GM21786 (cell line): Measurements from ENCODE around the gene PAK5.

ENCODE experiments used
- ATAC-seq: cut with Tn5 transposase; IDR thresholded peaks from one replicate; pipeline ENCODE4 v1.9.1; 2021; ENCODE audit not compliant: unreplicated experiment

PAK5 gene

GRCh38 chr20:9581509-9581908, 257.4 kb downstream of the PAK5 start:
- no peak for ATAC-seq

DNA sequence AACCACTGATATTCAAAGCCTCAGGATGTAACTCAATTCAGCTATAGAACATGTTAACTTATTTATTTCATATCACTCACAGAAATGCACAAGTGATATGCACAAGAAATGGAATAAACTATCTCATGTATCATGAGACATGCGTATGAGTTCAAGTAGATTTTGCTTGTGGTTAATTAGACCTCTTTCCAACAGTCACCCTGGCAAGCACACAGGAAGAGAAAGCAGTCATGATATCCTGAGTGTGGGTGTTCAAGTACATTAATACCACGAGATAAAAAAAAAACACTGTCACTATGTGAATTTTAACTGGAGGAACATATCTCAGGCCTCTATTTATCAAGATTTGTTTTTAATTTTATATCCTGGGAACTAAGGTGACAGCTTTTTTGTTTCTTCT, 260.3 kb downstream of the PAK5 start:
- ATAC-seq, result no peak

- ATAC-seq, result no peak
These were observed 261.5 kb downstream of the PAK5 start for GRCh38 chr20:9577397-9577796.

DNA sequence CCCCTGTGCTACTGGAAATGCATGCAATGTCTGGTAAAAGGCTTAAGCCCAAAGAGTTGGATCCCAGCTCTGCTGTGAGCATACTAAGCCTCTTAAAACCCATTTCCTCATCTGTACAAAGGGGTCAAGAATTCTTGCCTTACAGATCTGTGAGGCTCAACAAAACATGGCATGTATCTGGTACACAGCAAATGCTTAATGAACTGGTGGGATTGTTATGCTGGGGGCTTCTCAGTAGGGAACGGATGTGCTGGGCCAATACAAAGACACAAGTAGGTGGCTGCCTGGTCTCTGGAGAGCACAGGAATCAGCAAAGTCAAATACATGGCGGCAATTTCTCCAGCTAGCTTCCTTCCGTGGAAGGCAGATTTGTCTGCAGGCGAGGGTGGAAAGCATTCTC, 262.2 kb downstream of the PAK5 start:
- no peak for ATAC-seq

DNA sequence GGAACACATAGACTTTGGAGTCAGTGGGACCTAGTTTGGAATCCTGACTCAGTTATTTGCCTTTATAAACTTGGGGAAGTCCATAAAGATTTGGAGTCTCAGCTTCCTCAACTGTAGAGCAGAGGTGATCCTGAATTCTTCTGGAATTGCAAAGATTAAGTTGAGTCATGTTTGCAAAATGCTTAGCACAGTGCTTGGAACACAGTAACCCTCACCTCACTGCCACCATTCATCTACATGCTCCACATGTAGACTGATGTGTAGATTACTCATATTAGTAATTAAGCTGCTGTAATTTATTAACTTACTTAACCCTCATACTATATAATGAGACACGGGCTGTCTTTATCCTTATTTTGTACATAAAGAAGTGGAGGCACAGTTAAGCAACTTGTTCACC, 263.0 kb downstream of the PAK5 start:
- ATAC-seq, result no peak

DNA sequence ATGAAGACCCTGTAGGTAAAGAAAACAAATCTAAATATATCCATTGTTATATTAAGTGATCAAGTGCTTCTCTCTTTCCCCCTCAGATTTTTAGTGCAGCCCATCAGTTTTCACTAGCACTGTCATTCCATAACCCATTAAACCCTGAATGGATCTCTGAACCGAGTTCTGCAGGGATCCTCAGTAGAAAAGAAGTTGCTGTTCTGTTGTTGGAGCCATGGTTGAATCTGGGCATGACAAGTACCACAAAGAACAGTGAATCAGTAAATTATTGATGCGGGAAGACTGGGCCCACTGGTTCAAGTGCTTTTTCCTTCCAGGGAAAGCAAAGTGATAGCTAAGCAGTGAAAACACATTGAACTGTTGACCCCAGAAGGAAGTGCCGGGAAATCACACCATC, 264.1 kb downstream of the PAK5 start:
- ATAC-seq, result no peak

DNA sequence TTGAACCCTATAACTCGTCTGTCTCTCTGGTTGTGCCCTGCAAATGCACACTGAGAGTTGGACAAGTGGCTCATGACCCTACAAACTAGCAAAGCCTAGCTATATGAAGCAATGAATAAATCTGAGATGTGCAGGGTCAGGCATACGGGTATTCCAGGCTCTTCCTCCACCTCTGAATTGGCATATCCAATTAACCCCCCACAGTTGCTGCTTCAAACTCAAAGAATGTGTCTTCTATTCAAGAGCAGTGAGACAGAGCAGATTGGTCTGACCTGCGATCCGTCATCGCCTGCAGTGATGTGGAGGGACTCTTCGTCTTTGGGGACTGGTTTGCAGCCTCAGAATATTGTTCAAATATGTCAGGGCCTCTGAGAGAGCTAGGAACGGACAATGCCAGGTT, 264.7 kb downstream of the PAK5 start:
- no peak for ATAC-seq

- no peak for ATAC-seq
These were observed 265.3 kb downstream of the PAK5 start for GRCh38 chr20:9573335-9574151.

GRCh38 chr20:9572670-9573069, 266.2 kb downstream of the PAK5 start:
- ATAC-seq, result no peak

DNA sequence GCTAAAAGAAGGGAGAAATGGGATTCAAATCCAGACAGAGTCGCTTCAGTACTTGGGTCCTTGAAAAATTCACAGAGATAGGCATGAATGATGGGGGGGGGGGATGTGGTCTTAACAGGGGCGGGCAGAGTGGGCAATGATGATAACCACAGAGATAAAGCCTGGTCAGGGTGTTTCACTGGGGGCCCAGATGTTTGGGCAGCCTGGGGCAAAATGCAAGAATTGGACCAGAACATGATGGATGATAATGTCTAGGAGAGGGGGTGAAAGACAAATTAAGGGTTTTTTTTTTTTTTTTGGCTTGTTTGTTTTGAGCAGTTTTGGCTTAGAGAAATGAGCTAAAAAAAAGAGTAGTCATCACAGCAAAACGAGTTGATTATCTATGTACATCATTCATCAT, 267.1 kb downstream of the PAK5 start:
- no peak for ATAC-seq

GRCh38 chr20:9570612-9571011, 268.3 kb downstream of the PAK5 start:
- ATAC-seq, result no peak

- no peak for ATAC-seq
These were observed 271.9 kb downstream of the PAK5 start for GRCh38 chr20:9566977-9567376.

DNA sequence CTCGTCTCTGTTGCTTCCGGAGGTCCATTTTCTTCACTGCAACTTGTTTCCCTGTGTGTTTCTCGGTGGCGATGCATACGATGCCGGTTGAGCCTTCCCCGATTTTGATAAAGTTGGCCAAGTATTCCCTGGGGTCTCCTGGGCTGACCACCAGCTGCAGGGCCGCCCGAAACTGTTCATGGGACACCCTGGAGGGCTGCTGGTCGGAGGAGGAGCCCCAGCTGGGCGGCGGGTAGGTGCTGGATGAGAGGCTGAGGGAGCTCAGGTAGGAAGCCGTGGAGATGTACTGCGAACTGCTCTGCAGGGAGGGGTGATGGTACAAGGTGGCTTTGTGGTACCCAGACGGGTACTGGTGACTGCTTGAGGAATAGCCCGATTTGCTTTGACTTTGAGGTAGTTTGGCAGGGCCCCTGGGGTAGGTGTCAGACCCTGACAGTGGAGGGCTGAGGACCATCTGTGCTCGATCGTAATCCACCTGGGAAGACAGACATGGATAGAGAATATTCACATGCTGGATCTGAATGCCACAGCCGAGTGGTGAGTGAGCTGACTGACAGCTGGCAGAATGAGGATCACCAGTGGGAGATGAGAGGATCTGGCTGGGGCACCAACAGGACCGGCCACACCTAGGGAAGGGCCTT, 272.8 kb downstream of the PAK5 start:
- ATAC-seq, result no peak

- no peak for ATAC-seq
These were observed 281.5 kb downstream of the PAK5 start for GRCh38 chr20:9557411-9557810.

DNA sequence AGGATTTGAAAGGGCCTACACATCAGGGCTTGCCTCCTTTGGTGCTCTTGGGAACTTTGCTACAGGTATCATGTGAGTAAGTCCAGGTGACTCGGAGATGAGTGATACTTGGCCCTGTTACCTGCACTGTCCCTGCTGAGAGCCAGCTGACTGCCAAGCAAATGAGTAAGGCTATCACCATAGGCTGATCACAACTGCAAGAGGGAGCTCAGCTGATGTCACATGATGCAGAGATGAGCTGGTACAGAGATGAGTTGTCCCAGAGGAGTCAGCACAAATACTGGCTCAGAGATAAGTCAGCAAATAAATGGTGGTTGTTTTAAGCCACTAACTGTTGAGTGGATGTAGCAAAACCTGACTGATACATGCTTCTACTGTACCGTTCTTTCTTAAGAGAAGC, 283.1 kb downstream of the PAK5 start:
- no peak for ATAC-seq

- ATAC-seq, result no peak
These were observed 286.9 kb downstream of the PAK5 start for GRCh38 chr20:9551808-9552550.

GRCh38 chr20:9550871-9551270, 288.0 kb downstream of the PAK5 start:
- no peak for ATAC-seq

- ATAC-seq, result no peak
These were observed 288.6 kb downstream of the PAK5 start for GRCh38 chr20:9550283-9550682.

GRCh38 chr20:9543214-9543613, 295.7 kb downstream of the PAK5 start:
- ATAC-seq, result no peak

- no peak for ATAC-seq
These were observed 303.4 kb downstream of the PAK5 start for GRCh38 chr20:9535449-9535848.

GRCh38 chr20:9534025-9534424, 304.9 kb downstream of the PAK5 start:
- ATAC-seq, result no peak
